Activated naive CD8-positive, alpha-beta T cell treated with anti-CD3 and anti-CD28 coated beads, Interleukin-2, amount 50 U/mL, for 24 hours (primary cell): ENCODE measurements around the gene GP2.

Experiments
- ATAC-seq: fragments of 150-1000 bp; cut with Tn5 transposase; one replicate; pipeline ENCODE4 v1.10.0; 2021
- DNase-seq: peaks from one replicate; pipeline ENCODE4 v3.0.0; 2021
- H3K27ac Mint-ChIP-seq: one replicate; pipeline ENCODE4 v1.8.0; 2021; ENCODE audit warnings: mild to moderate bottlenecking, mixed read lengths
- H3K27me3 Mint-ChIP-seq: one replicate; pipeline ENCODE4 v1.8.0; 2021; ENCODE audit warnings: mixed read lengths
- H3K36me3 Mint-ChIP-seq: one replicate; pipeline ENCODE4 v1.8.0; 2021; ENCODE audit warnings: low read depth, mixed read lengths
- H3K4me1 Mint-ChIP-seq: one replicate; pipeline ENCODE4 v1.8.0; 2021; ENCODE audit warnings: mixed read lengths
- H3K4me3 Mint-ChIP-seq: one replicate; pipeline ENCODE4 v1.8.0; 2021; ENCODE audit warnings: mild to moderate bottlenecking, moderate library complexity, mixed read lengths
- H3K9me3 Mint-ChIP-seq: one replicate; pipeline ENCODE4 v1.8.0; 2021; ENCODE audit warnings: mixed read lengths

Gene GP2

GRCh38 chr16:20327444-20328041 is at the start of gene GP2:
TSS of gene GP2 (minus strand) at chr16:20327513. CDS start at chr16:20326431, 1,082 bp downstream.
- no peaks in the 10 kb centered on the region for H3K4me1 Mint-ChIP-seq
- ATAC-seq (no peak), DNase-seq (no peak)
- H3K36me3 Mint-ChIP-seq = no peaks in the 10 kb centered on the region
- no peaks in the 10 kb centered on the region for H3K9me3 Mint-ChIP-seq
- no peak within 1 kb of the TSS for H3K27ac Mint-ChIP-seq
- H3K4me3 Mint-ChIP-seq = no peak within 1 kb of the TSS
- peaks cover 3% of the 10 kb centered on the region for H3K27me3 Mint-ChIP-seq

GRCh38 chr16:20372701-20373100 is 45.4 kb upstream of the GP2 start:
- Mint-ChIP-seq H3K27ac (no peak overlapping the region), H3K36me3 (no peaks in the 10 kb centered on the region), H3K27me3 (peaks cover 12% of the 10 kb centered on the region), H3K9me3 (no peaks in the 10 kb centered on the region), H3K4me3 (no peak overlapping the region), H3K4me1 (no peaks in the 10 kb centered on the region)
- DNase-seq (no peak), ATAC-seq (no peak)

- DNase-seq (no peak), ATAC-seq (no peak)
- no peaks in the 10 kb centered on the region for H3K36me3 Mint-ChIP-seq
- no peaks in the 10 kb centered on the region for H3K9me3 Mint-ChIP-seq
- H3K4me1 Mint-ChIP-seq = no peaks in the 10 kb centered on the region
- H3K27me3 Mint-ChIP-seq = peaks cover 10% of the 10 kb centered on the region
- H3K4me3 Mint-ChIP-seq = no peak overlapping the region
- H3K27ac Mint-ChIP-seq = no peak overlapping the region
Measured at GRCh38 chr16:20369452-20370054, 42.2 kb upstream of the GP2 start.

- no peaks in the 10 kb centered on the region for H3K9me3 Mint-ChIP-seq
- no peaks in the 10 kb centered on the region for H3K36me3 Mint-ChIP-seq
- H3K27ac Mint-ChIP-seq = no peak overlapping the region
- H3K4me1 Mint-ChIP-seq = no peaks in the 10 kb centered on the region
- H3K27me3 Mint-ChIP-seq = peaks cover 2% of the 10 kb centered on the region
- ATAC-seq (no peak), DNase-seq (no peak)
- H3K4me3 Mint-ChIP-seq = no peak overlapping the region
Measured at GRCh38 chr16:20364051-20364450, 36.7 kb upstream of the GP2 start.

- H3K27me3 Mint-ChIP-seq = peaks cover 2% of the 10 kb centered on the region
Measured at GRCh38 chr16:20363191-20363590, 35.9 kb upstream of the GP2 start.

GRCh38 chr16:20359997-20360396 is 32.7 kb upstream of the GP2 start:
- Mint-ChIP-seq H3K36me3 (no peaks in the 10 kb centered on the region), H3K4me1 (no peaks in the 10 kb centered on the region), H3K9me3 (no peaks in the 10 kb centered on the region), H3K4me3 (no peak overlapping the region), H3K27me3 (peaks cover 12% of the 10 kb centered on the region), H3K27ac (no peak overlapping the region)
- ATAC-seq (no peak), DNase-seq (no peak)

More at GRCh38 chr16:20363191-20363590, 35.9 kb upstream of the GP2 start:
- Mint-ChIP-seq H3K4me1 (no peaks in the 10 kb centered on the region), H3K36me3 (no peaks in the 10 kb centered on the region), H3K9me3 (no peaks in the 10 kb centered on the region), H3K4me3 (no peak overlapping the region), H3K27ac (no peak overlapping the region)
- ATAC-seq (no peak), DNase-seq (no peak)

GRCh38 chr16:20355114-20355782 is 27.9 kb upstream of the GP2 start:
- peaks cover 10% of the 10 kb centered on the region for H3K27me3 Mint-ChIP-seq
- no peak overlapping the region for H3K27ac Mint-ChIP-seq
- no peak overlapping the region for H3K4me3 Mint-ChIP-seq
- no peak for ATAC-seq
- no peak for DNase-seq
- no peaks in the 10 kb centered on the region for H3K4me1 Mint-ChIP-seq
- no peaks in the 10 kb centered on the region for H3K9me3 Mint-ChIP-seq
- H3K36me3 Mint-ChIP-seq = no peaks in the 10 kb centered on the region

- H3K9me3 Mint-ChIP-seq = no peaks in the 10 kb centered on the region
- H3K4me3 Mint-ChIP-seq = no peak overlapping the region
- H3K4me1 Mint-ChIP-seq = no peaks in the 10 kb centered on the region
- H3K36me3 Mint-ChIP-seq = no peaks in the 10 kb centered on the region
- DNase-seq = no peak
- peaks cover 10% of the 10 kb centered on the region for H3K27me3 Mint-ChIP-seq
- H3K27ac Mint-ChIP-seq = no peak overlapping the region
- no peak for ATAC-seq
Measured at GRCh38 chr16:20353379-20353778, 26.1 kb upstream of the GP2 start.

- Mint-ChIP-seq H3K9me3 (no peaks in the 10 kb centered on the region), H3K27me3 (peaks cover 10% of the 10 kb centered on the region), H3K4me3 (no peak within 1 kb of the TSS), H3K36me3 (no peaks in the 10 kb centered on the region), H3K4me1 (no peaks in the 10 kb centered on the region), H3K27ac (no peak within 1 kb of the TSS)
- ATAC-seq = no peak
- DNase-seq = no peak
Measured at GRCh38 chr16:20352615-20353014, 25.3 kb upstream of the GP2 start, which contains the start of gene UMOD. TSS of gene UMOD (minus strand) at chr16:20352715. CDS start at chr16:20350737, 1,978 bp downstream.

GRCh38 chr16:20349615-20350014 is 22.3 kb upstream of the GP2 start:
- Mint-ChIP-seq H3K36me3 (no peaks in the 10 kb centered on the region), H3K4me3 (no peak overlapping the region), H3K9me3 (no peaks in the 10 kb centered on the region), H3K4me1 (no peaks in the 10 kb centered on the region), H3K27me3 (no peaks in the 10 kb centered on the region), H3K27ac (no peak overlapping the region)
- no peak for ATAC-seq
- no peak for DNase-seq

GRCh38 chr16:20348365-20349185 is 21.3 kb upstream of the GP2 start:
- Mint-ChIP-seq H3K4me3 (no peak overlapping the region), H3K27ac (no peak overlapping the region), H3K27me3 (no peaks in the 10 kb centered on the region), H3K9me3 (no peaks in the 10 kb centered on the region), H3K4me1 (no peaks in the 10 kb centered on the region), H3K36me3 (no peaks in the 10 kb centered on the region)
- DNase-seq = no peak
- ATAC-seq = no peak

- Mint-ChIP-seq H3K27me3 (no peaks in the 10 kb centered on the region), H3K9me3 (no peaks in the 10 kb centered on the region), H3K27ac (no peak overlapping the region), H3K4me3 (no peak overlapping the region), H3K36me3 (no peaks in the 10 kb centered on the region), H3K4me1 (no peaks in the 10 kb centered on the region)
- no peak for ATAC-seq
- DNase-seq = no peak
Measured at GRCh38 chr16:20347666-20348364, 20.5 kb upstream of the GP2 start.

GRCh38 chr16:20344611-20345010 is 17.3 kb upstream of the GP2 start:
- H3K9me3 Mint-ChIP-seq = no peaks in the 10 kb centered on the region
- H3K36me3 Mint-ChIP-seq = no peaks in the 10 kb centered on the region
- no peak overlapping the region for H3K27ac Mint-ChIP-seq
- H3K27me3 Mint-ChIP-seq = peaks cover 2% of the 10 kb centered on the region
- no peaks in the 10 kb centered on the region for H3K4me1 Mint-ChIP-seq
- DNase-seq = no peak
- no peak for ATAC-seq
- no peak overlapping the region for H3K4me3 Mint-ChIP-seq

- ATAC-seq = no peak
- Mint-ChIP-seq H3K9me3 (no peaks in the 10 kb centered on the region), H3K27me3 (peaks cover 2% of the 10 kb centered on the region), H3K27ac (no peak overlapping the region), H3K4me3 (no peak overlapping the region), H3K4me1 (no peaks in the 10 kb centered on the region), H3K36me3 (no peaks in the 10 kb centered on the region)
- DNase-seq = no peak
Measured at GRCh38 chr16:20339744-20340143, 12.4 kb upstream of the GP2 start.
